Keratinocyte (primary cell): Measurements from ENCODE around the gene ABTB1.

Experiments
- EZH2 ChIP-seq: IDR thresholded peaks from one replicate; pipeline ENCODE4 v1.6.1; 2012; ENCODE audit warnings: inconsistent platforms, mild to moderate bottlenecking, low read length, moderate library complexity
- TF ChIP-seq, protein P1 (sequence below), 3 experiments: IDR thresholded peaks in 1 of 3; conservative IDR thresholded peaks in 1 of 3; optimal IDR thresholded peaks in 1 of 3; 2 replicates in 2 of 3; 3 replicates in 1 of 3; pipeline versions ENCODE3 to v1.5.1; 2011; ENCODE audit warnings: low read length in 3 of 3, mild to moderate bottlenecking in 3 of 3, moderate library complexity in 2 of 3, control low read depth in 1 of 3, inconsistent platforms in 1 of 3; ENCODE audit not compliant: insufficient read depth in 2 of 3; ENCODE audit errors: extremely low read depth in 1 of 3

DNA sequence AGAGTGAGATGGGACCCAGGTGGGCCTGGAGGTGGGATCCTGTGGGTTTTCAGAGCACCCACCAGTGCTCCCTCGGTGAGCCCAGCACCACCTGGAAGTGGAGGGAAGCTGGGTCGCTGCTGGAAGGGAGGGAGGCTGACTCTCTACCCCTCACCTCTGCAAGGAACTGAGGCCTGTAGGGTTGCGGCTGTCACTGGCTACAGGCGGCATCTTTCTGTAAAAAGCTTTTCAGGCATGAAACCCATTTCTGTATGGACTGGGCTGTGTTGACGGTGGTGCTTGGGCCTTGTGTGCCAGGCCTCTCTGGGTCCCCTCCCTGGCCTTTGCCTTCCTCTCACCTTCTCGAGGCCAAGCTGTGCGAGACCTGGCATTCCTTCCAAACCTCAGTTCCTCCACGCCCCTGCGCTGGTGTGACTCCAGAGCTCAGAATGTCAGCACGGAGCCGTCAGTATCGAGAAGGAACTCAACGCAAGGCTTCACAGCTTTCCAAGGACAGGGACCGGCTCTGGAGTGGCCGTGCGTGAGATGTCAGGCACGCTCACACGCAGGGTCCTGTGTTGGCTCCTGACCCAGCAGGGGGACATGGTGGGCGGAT is 16.6 kb downstream of the ABTB1 start:
- TF ChIP-seq, protein P1, sequence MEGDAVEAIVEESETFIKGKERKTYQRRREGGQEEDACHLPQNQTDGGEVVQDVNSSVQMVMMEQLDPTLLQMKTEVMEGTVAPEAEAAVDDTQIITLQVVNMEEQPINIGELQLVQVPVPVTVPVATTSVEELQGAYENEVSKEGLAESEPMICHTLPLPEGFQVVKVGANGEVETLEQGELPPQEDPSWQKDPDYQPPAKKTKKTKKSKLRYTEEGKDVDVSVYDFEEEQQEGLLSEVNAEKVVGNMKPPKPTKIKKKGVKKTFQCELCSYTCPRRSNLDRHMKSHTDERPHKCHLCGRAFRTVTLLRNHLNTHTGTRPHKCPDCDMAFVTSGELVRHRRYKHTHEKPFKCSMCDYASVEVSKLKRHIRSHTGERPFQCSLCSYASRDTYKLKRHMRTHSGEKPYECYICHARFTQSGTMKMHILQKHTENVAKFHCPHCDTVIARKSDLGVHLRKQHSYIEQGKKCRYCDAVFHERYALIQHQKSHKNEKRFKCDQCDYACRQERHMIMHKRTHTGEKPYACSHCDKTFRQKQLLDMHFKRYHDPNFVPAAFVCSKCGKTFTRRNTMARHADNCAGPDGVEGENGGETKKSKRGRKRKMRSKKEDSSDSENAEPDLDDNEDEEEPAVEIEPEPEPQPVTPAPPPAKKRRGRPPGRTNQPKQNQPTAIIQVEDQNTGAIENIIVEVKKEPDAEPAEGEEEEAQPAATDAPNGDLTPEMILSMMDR (optimal IDR thresholded peaks at IDR 0.05 in 1 of 3, IDR thresholded peaks at IDR 0.05 in 1 of 3, conservative IDR thresholded peaks at IDR 0.05 in 1 of 3; ENCODE audit: extremely low read depth in 1 of 3, insufficient read depth in 2 of 3, low read length in 3 of 3), result no peak
- no peak for TF ChIP-seq EZH2
